T-helper 17 cell (primary cell): ENCODE data around the gene SH3BGRL2. TPM values are rescaled to one million over a fixed set of nuclear protein-coding genes. Genes with fewer than 3 reads are reported as not detected.

Experiments
- ATAC-seq: fragments of 150-1000 bp; cut with Tn5 transposase; 2 replicates; pipeline ENCODE4 v1.10.0; 2021; ENCODE audit warnings: mild to moderate bottlenecking, moderate library complexity
- DNase-seq, 3 donors: peaks; one replicate each; pipeline versions ENCODE4 v3.0.0 to v3.0.0-alpha.2; 2020 to 2021
- H3K9me3 ChIP-seq: one replicate; pipeline ENCODE4 v1.7.0; 2013; ENCODE audit warnings: low read length, mild to moderate bottlenecking; ENCODE audit not compliant: control insufficient read depth, poor library complexity, severe bottlenecking
- H3K27ac Mint-ChIP-seq: one replicate; pipeline ENCODE4 v1.8.0; 2022; ENCODE audit warnings: mild to moderate bottlenecking, moderate library complexity, mixed read lengths
- H3K27me3 Mint-ChIP-seq: one replicate; pipeline ENCODE4 v1.8.0; 2022; ENCODE audit warnings: mixed read lengths
- H3K36me3 Mint-ChIP-seq: one replicate; pipeline ENCODE4 v1.8.0; 2022; ENCODE audit warnings: low read depth, mixed read lengths
- H3K4me1 Mint-ChIP-seq: one replicate; pipeline ENCODE4 v1.8.0; 2022; ENCODE audit warnings: mild to moderate bottlenecking, mixed read lengths
- H3K4me3 Mint-ChIP-seq: one replicate; pipeline ENCODE4 v1.8.0; 2022; ENCODE audit warnings: mild to moderate bottlenecking, moderate library complexity, mixed read lengths
- total RNA-seq, 4 donors: library from RNA in 2 of 4; stranded (reverse) in 2 of 4; gene quantifications; one replicate each; pipeline ENCODE4 v1.2.3 and lab custom pipeline; 2022 to 2026

The SH3BGRL2 gene
- total RNA-seq, 2 donors from 2014 or later, result 2.1 to 36.0 TPM

- Mint-ChIP-seq H3K27ac (no peak overlapping the region), H3K4me3 (no peak overlapping the region), H3K27me3 (no peaks in the 10 kb centered on the region), H3K36me3 (no peaks in the 10 kb centered on the region), H3K4me1 (peaks cover 3% of the 10 kb centered on the region)
- DNase-seq, result no peak
- ATAC-seq, result no peak
- H3K9me3 ChIP-seq, result no peaks in the 10 kb centered on the region
Measured at GRCh38 chr6:79699606-79700005, 68.5 kb downstream of the SH3BGRL2 start.

DNA sequence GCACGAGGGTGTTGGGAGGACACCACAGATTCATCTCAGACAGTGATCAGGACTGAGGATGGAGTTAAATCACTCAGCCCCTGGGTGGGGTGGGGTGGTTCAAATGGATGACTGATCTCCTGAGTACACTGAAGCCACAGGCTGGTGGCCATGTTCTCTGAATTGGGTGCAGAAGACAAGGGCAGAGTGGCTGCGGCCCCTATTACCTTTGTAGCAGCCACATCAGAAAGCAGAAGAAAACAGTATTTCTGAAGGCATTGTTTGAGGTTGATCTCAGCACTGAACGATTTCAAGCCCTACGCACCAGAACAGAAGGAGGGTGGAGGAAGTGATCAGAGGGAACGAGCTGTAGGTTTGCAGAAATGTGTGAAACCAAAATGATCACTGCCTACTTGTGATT, 71.6 kb downstream of the SH3BGRL2 start:
- Mint-ChIP-seq H3K27me3 (no peaks in the 10 kb centered on the region), H3K4me1 (peaks cover 3% of the 10 kb centered on the region), H3K4me3 (no peak overlapping the region), H3K36me3 (peaks cover 2% of the 10 kb centered on the region), H3K27ac (no peak overlapping the region)
- no peaks in the 10 kb centered on the region for H3K9me3 ChIP-seq
- ATAC-seq (peak; percentile 53), DNase-seq (no peak)

DNA sequence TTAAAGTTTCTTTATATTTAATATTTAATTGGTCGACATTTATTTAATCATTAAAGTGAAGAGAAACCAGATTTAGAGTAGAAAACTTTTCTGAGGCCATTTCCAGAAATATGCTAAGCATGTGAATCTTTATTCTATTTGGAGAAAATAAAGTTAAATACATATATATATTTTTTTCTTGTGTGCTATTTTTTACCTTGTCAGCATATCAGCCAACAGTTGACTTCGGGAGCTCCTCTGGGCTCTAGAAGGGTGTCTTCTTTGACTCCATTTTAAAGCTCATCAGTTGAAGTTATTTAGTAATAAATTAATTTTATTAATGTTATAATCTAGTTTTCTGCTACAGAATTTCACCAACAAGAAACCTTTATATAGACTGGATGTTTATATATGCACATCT, 73.1 kb downstream of the SH3BGRL2 start:
- Mint-ChIP-seq H3K27ac (no peak overlapping the region), H3K4me1 (peaks cover 3% of the 10 kb centered on the region), H3K27me3 (peaks cover 4% of the 10 kb centered on the region), H3K4me3 (no peak overlapping the region), H3K36me3 (peaks cover 2% of the 10 kb centered on the region)
- ATAC-seq (no peak), DNase-seq (no peak)
- H3K9me3 ChIP-seq, result no peaks in the 10 kb centered on the region

GRCh38 chr6:79705456-79705995, 74.4 kb downstream of the SH3BGRL2 start:
- Mint-ChIP-seq H3K36me3 (peaks cover 2% of the 10 kb centered on the region), H3K27me3 (peaks cover 4% of the 10 kb centered on the region), H3K27ac (no peak overlapping the region), H3K4me1 (peaks cover 3% of the 10 kb centered on the region), H3K4me3 (no peak overlapping the region)
- DNase-seq (no peak), ATAC-seq (no peak)
- no peaks in the 10 kb centered on the region for H3K9me3 ChIP-seq

DNA sequence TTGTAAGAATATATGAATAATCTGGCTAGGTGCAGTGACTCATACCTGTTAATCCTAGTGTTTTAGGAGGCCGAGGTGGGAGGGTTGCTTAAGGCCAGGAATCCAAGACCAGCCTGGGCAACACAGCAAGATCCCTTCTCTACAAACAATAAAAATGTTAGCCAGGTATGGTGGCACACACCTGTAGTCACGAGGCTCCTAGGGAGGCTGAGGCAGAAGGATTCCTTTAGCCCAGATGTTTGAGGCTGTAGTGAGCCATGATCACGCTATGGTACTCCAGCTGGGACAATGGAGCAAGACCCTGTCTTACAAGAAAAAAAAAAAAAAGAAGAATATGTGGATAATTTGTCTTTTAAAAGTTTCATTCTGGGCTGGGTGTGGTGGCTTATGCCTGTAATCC, 75.4 kb downstream of the SH3BGRL2 start:
- H3K36me3 Mint-ChIP-seq, result peaks cover 2% of the 10 kb centered on the region
- no peaks in the 10 kb centered on the region for H3K9me3 ChIP-seq
- H3K27ac Mint-ChIP-seq, result no peak overlapping the region
- H3K27me3 Mint-ChIP-seq, result peaks cover 4% of the 10 kb centered on the region
- DNase-seq (no peak), ATAC-seq (no peak)
- H3K4me1 Mint-ChIP-seq, result peaks cover 3% of the 10 kb centered on the region
- H3K4me3 Mint-ChIP-seq, result no peak overlapping the region

DNA sequence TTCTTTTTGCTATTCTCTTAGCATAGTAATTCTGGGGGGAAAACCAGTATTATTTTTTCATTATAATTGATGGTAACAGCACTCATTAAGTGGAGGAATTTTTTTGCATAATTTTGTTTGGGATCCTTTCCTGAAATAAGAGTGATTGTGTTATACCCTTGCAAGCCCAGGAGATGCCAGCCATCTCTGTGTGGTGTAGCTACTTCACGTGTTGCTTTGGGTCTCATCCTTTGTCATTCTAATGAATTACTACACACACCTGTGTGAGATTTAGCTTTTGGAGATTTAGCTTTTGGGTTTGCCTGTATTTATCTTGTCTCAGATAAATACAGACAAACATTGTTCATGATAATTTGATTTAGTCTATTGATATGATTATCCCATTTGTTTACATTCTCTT, 76.5 kb downstream of the SH3BGRL2 start:
- ATAC-seq (no peak), DNase-seq (no peak)
- H3K27ac Mint-ChIP-seq, result no peak overlapping the region
- H3K4me3 Mint-ChIP-seq, result no peak overlapping the region
- H3K27me3 Mint-ChIP-seq, result peaks cover 4% of the 10 kb centered on the region
- H3K36me3 Mint-ChIP-seq, result peaks cover 2% of the 10 kb centered on the region
- peaks cover under 1% of the 10 kb centered on the region for H3K4me1 Mint-ChIP-seq
- H3K9me3 ChIP-seq, result no peaks in the 10 kb centered on the region

- no peaks in the 10 kb centered on the region for H3K4me1 Mint-ChIP-seq
- peaks cover 4% of the 10 kb centered on the region for H3K27me3 Mint-ChIP-seq
- H3K27ac Mint-ChIP-seq, result no peak overlapping the region
- H3K36me3 Mint-ChIP-seq, result peaks cover 2% of the 10 kb centered on the region
- H3K4me3 Mint-ChIP-seq, result no peak overlapping the region
- ATAC-seq (no peak), DNase-seq (no peak)
- H3K9me3 ChIP-seq, result no peaks in the 10 kb centered on the region
Measured at GRCh38 chr6:79708095-79708791, 77.1 kb downstream of the SH3BGRL2 start.

- no peaks in the 10 kb centered on the region for H3K9me3 ChIP-seq
- Mint-ChIP-seq H3K36me3 (peaks cover 2% of the 10 kb centered on the region), H3K4me3 (no peak overlapping the region)
Measured at GRCh38 chr6:79710127-79710526, 79.0 kb downstream of the SH3BGRL2 start.

GRCh38 chr6:79711167-79711566, 80.0 kb downstream of the SH3BGRL2 start:
- ATAC-seq, result no peak
- Mint-ChIP-seq H3K27ac (no peak overlapping the region), H3K4me3 (no peak overlapping the region), H3K27me3 (peaks cover 14% of the 10 kb centered on the region), H3K4me1 (no peaks in the 10 kb centered on the region), H3K36me3 (no peaks in the 10 kb centered on the region)
- DNase-seq, result no peak
- H3K9me3 ChIP-seq, result no peaks in the 10 kb centered on the region

More at GRCh38 chr6:79710127-79710526, 79.0 kb downstream of the SH3BGRL2 start:
- Mint-ChIP-seq H3K4me1 (no peaks in the 10 kb centered on the region), H3K27ac (no peak overlapping the region), H3K27me3 (peaks cover 10% of the 10 kb centered on the region)
- ATAC-seq, result no peak
- no peak for DNase-seq

- no peaks in the 10 kb centered on the region for H3K9me3 ChIP-seq
- H3K4me1 Mint-ChIP-seq, result peaks cover 4% of the 10 kb centered on the region
- ATAC-seq (no peak), DNase-seq (no peak)
- peaks cover 24% of the 10 kb centered on the region for H3K27me3 Mint-ChIP-seq
- no peak overlapping the region for H3K27ac Mint-ChIP-seq
- H3K36me3 Mint-ChIP-seq, result no peaks in the 10 kb centered on the region
- H3K4me3 Mint-ChIP-seq, result no peak overlapping the region
Measured at GRCh38 chr6:79712144-79712543, 81.0 kb downstream of the SH3BGRL2 start.

DNA sequence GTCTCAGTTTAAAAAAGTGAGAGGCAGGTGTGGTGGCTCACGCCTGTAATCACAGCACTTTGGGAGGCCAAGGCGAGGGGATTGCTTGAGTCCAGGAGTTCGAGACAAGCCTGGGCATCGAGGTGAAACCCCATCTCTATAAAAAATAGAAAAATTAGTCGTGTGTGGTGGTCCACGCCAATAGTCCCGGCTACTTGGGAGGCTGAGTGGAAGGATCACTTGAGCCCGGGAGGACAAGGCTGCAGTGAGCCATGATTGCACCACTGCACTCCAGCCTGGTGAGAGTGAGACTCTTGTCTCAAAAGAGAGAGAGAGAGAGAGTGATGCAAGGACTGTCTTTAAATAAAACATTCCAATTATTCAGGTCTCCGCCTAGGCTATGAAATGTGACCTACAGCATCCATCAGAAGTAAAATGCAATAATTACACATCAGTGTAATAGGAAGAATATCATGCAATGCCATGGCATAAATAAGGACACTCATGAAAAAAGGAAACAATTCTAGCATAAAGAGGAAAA, 81.5 kb downstream of the SH3BGRL2 start:
- no peak for ATAC-seq
- peaks cover 4% of the 10 kb centered on the region for H3K4me1 Mint-ChIP-seq
- H3K4me3 Mint-ChIP-seq, result no peak overlapping the region
- no peaks in the 10 kb centered on the region for H3K36me3 Mint-ChIP-seq
- H3K27ac Mint-ChIP-seq, result no peak overlapping the region
- H3K9me3 ChIP-seq, result no peaks in the 10 kb centered on the region
- no peak for DNase-seq
- peaks cover 26% of the 10 kb centered on the region for H3K27me3 Mint-ChIP-seq

DNA sequence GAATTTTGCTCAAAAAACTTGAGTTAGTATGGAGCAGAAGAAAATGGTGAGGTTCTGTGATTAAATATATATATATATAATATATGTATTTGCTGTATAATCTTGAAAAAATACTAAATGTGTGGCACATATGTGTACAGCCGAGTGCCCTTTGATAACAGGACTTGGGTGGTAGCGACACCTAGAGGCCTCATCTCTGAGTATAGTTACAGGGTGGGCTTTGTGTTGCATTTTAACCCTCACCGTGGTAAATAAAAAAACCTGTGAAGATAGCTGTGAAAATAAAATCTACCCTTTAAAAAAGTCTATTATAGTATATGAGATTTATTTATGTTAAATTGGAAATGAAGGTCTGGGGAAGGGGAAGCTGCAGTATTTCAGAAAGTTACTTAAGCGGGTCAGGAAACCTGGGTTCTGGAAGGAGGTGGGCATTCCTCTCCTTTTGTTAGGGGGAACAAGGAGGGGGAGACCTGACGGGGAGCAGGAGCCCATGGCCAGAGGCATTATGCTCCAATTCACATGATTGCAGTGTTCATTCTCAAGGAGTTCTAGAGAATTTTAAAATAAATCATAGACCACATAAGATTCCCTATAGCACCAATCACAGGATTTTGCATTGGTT, 82.7 kb downstream of the SH3BGRL2 start:
- no peaks in the 10 kb centered on the region for H3K36me3 Mint-ChIP-seq
- ATAC-seq (peak; percentile 57), DNase-seq (peak in 1 of 3 donors; percentile 22)

DNA sequence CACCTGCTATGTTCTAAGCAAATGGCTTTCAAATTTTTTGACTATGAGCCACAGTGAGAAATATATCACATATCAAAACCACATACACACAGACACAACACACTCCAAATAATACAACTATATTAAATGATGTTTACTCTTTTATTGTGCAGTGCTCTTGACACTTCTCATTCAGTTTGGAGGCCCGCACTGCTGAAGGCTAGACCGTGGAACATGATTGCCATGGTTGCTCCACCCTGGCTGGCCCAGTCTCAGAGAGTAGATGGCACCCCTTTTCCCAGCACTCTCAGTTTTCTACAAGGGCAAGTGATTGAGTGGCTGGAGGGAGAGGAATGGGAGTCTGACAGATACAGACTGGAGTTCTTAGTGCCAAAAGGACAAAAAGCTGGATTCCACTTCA, 86.9 kb downstream of the SH3BGRL2 start:
- H3K9me3 ChIP-seq, result no peaks in the 10 kb centered on the region
- H3K27me3 Mint-ChIP-seq, result peaks cover 22% of the 10 kb centered on the region
- H3K36me3 Mint-ChIP-seq, result no peaks in the 10 kb centered on the region
- H3K27ac Mint-ChIP-seq, result no peak overlapping the region
- DNase-seq, result no peak
- H3K4me1 Mint-ChIP-seq, result peaks cover 4% of the 10 kb centered on the region
- ATAC-seq, result no peak
- no peak overlapping the region for H3K4me3 Mint-ChIP-seq

More for the DNA sequence above, 82.7 kb downstream of the SH3BGRL2 start:
- Mint-ChIP-seq H3K27me3 (peaks cover 22% of the 10 kb centered on the region), H3K4me3 (no peak overlapping the region), H3K27ac (no peak overlapping the region), H3K4me1 (peaks cover 4% of the 10 kb centered on the region)
- H3K9me3 ChIP-seq, result no peaks in the 10 kb centered on the region
